ENCODE results near the gene BARX1.

DNA sequence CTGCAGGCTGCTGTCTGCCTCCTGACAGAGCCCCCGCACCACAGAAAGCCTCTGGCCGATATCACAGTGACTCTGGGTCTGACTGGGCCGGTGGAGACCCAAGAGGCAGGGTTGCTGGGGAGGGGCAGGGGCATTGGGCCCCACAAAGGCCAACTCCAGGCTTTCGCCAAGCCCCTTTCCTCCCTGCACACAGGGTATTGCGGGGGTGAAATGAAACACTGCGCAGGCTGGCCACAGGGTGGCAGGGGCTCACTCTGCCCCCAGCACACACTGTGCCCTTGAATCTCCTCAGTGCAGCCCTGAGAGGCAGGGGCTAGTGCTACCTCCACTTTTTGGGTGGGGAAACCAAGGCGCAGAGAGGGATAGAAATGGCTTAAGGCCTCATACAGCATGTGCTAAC lies 44.6 kb downstream of the BARX1 start:
- TF ChIP-seq, protein P1, sequence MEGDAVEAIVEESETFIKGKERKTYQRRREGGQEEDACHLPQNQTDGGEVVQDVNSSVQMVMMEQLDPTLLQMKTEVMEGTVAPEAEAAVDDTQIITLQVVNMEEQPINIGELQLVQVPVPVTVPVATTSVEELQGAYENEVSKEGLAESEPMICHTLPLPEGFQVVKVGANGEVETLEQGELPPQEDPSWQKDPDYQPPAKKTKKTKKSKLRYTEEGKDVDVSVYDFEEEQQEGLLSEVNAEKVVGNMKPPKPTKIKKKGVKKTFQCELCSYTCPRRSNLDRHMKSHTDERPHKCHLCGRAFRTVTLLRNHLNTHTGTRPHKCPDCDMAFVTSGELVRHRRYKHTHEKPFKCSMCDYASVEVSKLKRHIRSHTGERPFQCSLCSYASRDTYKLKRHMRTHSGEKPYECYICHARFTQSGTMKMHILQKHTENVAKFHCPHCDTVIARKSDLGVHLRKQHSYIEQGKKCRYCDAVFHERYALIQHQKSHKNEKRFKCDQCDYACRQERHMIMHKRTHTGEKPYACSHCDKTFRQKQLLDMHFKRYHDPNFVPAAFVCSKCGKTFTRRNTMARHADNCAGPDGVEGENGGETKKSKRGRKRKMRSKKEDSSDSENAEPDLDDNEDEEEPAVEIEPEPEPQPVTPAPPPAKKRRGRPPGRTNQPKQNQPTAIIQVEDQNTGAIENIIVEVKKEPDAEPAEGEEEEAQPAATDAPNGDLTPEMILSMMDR (IDR thresholded peaks at IDR 0.05; ENCODE audit: low read length), result peak; percentile 20; the same call in 1 of the 2 replicates
- no peak for TF ChIP-seq EZH2 (IDR thresholded peaks at IDR 0.05; ENCODE audit: borderline replicate concordance, low read length)
